ENCODE measurements around the gene UGT1A7. TPM values are rescaled to one million over a fixed set of nuclear protein-coding genes. Genes with fewer than 3 reads are reported as not detected.

UGT1A7 gene
- total and polyA plus RNA-seq, 9 of the 15 experiments (the other 6 are each of a cell fraction or from before 2014, with no cell fraction given): not detected

DNA sequence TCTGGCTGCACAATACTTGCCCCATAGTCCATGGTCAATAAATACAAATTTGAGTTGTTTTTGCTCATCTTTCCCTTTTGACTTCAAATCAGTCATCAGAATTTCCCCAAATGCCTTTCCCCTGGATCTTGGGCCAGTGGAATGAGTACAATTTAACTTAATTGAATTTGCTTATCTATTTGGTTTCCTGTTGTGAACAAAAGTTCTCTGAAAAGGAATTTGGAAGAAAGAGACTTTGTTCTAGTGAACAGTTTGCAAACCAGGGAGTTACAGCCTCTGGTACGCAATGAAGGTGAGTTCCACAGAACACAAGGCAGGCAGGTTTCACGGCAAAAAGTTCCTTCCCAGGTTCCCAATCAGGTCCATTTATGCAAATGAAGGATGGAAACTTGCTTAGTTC lies 77.1 kb downstream of the UGT1A7 start:
- ChIA-PET POLR2A (no interaction called here), CTCF (ENCODE audit: low intra/inter-chr PET ratio) (no interaction called here)
- Histone ChIP-seq H3K4me2 (ENCODE audit: insufficient read depth, low read length) (no peak overlapping the region), H3K9ac (ENCODE audit: insufficient read depth in 1 of 2, low read depth in 2 of 2, low read length in 2 of 2) (no peak overlapping the region), H3K4me3 (no peak overlapping the region), H3K36me3 (ENCODE audit: control insufficient read depth, insufficient read depth, low read length) (no peaks in the 10 kb centered on the region), H3K9me3 (replicated peaks; ENCODE audit: control insufficient read depth, insufficient read depth, low read depth, low read length) (no peaks in the 10 kb centered on the region), H2AFZ (ENCODE audit: low read depth, low read length) (no peak overlapping the region), H3K27ac (ENCODE audit: extremely low read depth, low read depth, low read length) (no peak overlapping the region), H3K27me3 (ENCODE audit: control insufficient read depth in 2 of 2, insufficient read depth in 2 of 2, low read length in 2 of 2) (peaks cover 0 to 17% of the 10 kb centered on the region in 2 experiments; a peak in 2 of 5 replicates), H3K9me1 (ENCODE audit: control insufficient read depth, insufficient read depth, low read length) (no peaks in the 10 kb centered on the region), H4K20me1 (replicated peaks; ENCODE audit: control insufficient read depth, insufficient read depth, low read length) (no peaks in the 10 kb centered on the region), H3K4me1 (replicated peaks in 1 of 2; ENCODE audit: control insufficient read depth in 2 of 2, insufficient read depth in 2 of 2, low read length in 2 of 2) (peaks cover 0 to 5% of the 10 kb centered on the region in 2 experiments; a peak in 2 of 5 replicates), H3K79me2 (ENCODE audit: control insufficient read depth, insufficient read depth, low read length) (no peaks in the 10 kb centered on the region)
- intact Hi-C loops (cut with micrococcal nuclease) (no loop called here), in situ Hi-C loops (cut with MboI) (no loop called here)
- 0% methylated on average over 2 of the region's 2 CpGs for WGBS (ENCODE audit: insufficient coverage, low coverage, missing lambda C conversion rate)
- DNase-seq (ENCODE audit: extremely low read depth in 1 of 4, low spot score in 3 of 4) (no peak), FAIRE-seq (no peak), ATAC-seq (no peak)
- no TSS peak for BruUV-seq (replicated peaks)
- TF ChIP-seq GATA2 (CRISPR knock-in tag; IDR thresholded peaks at IDR 0.05): no peak
- no peak for TF ChIP-seq HDAC8 (tag; IDR thresholded peaks at IDR 0.05)
- no peak for TF ChIP-seq HSF4 (CRISPR knock-in tag; IDR thresholded peaks at IDR 0.05; ENCODE audit: borderline replicate concordance)
- TF ChIP-seq ZKSCAN3 (CRISPR knock-in tag; IDR thresholded peaks at IDR 0.05): no peak
- TF ChIP-seq, protein P1, sequence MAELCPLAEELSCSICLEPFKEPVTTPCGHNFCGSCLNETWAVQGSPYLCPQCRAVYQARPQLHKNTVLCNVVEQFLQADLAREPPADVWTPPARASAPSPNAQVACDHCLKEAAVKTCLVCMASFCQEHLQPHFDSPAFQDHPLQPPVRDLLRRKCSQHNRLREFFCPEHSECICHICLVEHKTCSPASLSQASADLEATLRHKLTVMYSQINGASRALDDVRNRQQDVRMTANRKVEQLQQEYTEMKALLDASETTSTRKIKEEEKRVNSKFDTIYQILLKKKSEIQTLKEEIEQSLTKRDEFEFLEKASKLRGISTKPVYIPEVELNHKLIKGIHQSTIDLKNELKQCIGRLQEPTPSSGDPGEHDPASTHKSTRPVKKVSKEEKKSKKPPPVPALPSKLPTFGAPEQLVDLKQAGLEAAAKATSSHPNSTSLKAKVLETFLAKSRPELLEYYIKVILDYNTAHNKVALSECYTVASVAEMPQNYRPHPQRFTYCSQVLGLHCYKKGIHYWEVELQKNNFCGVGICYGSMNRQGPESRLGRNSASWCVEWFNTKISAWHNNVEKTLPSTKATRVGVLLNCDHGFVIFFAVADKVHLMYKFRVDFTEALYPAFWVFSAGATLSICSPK (IDR thresholded peaks at IDR 0.05; ENCODE audit: borderline replicate concordance): no peak
- TF ChIP-seq POLR2AphosphoS2 (IDR thresholded peaks at IDR 0.05; ENCODE audit: low read length): no peak
- no peak for TF ChIP-seq PYGO2 (tag; IDR thresholded peaks at IDR 0.05)
- no peak for TF ChIP-seq KAT8 (IDR thresholded peaks at IDR 0.05; ENCODE audit: low read depth)
- no peak for TF ChIP-seq HMG20B (CRISPR knock-in tag; IDR thresholded peaks at IDR 0.05)
- no peak for TF ChIP-seq ZNF347 (CRISPR knock-in tag; IDR thresholded peaks at IDR 0.05; ENCODE audit: low read depth)
- TF ChIP-seq NCOA6 (IDR thresholded peaks at IDR 0.05): no peak
- TF ChIP-seq ID3 (CRISPR knock-in tag; IDR thresholded peaks at IDR 0.05): no peak
- TF ChIP-seq ID3 (tag; IDR thresholded peaks at IDR 0.05): no peak
- no peak for TF ChIP-seq ZNF184 (CRISPR knock-in tag; IDR thresholded peaks at IDR 0.05)
- TF ChIP-seq KLF6 (CRISPR knock-in tag; IDR thresholded peaks at IDR 0.05; ENCODE audit: borderline replicate concordance): no peak
- no peak for TF ChIP-seq UBTF (IDR thresholded peaks at IDR 0.05; ENCODE audit: borderline replicate concordance in 1 of 2, low read depth in 2 of 2, low read length in 2 of 2)
- no peak for TF ChIP-seq TBL1XR1 (IDR thresholded peaks at IDR 0.05; ENCODE audit: low read length in 2 of 2)
- TF ChIP-seq BACH1 (tag; IDR thresholded peaks at IDR 0.05): no peak
- no peak for TF ChIP-seq ZNF57 (CRISPR knock-in tag; IDR thresholded peaks at IDR 0.05)
- no peak for TF ChIP-seq ZNF436 (CRISPR knock-in tag; IDR thresholded peaks at IDR 0.05)
- no peak for TF ChIP-seq IRF2 (CRISPR knock-in tag; IDR thresholded peaks at IDR 0.05)
